ENCODE results near the gene ADGRA1.
"Not testable (repeated sequence)": the region's sequence is repeated elsewhere in the genome, so short reads cannot be mapped to it uniquely, and the experiment has no call there.

ADGRA1 gene

DNA sequence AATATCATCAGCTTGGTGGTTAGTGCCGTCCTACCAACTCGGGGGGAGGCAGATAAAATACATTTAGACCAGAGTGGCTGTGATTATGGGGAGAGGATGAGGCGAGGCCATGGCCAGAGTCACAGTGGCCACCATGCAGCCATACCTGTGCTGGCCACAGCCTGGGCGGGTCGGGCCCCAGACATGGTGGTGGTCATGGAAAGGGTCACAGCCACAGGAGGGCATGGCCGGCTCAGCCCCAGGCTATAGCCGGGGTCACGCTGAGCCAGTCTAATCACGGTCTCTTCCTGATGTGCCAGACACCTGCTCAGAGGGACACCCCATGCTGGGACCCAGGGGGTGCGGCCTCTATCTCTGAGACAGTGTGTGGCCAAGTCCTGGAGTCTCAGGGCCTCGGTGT is 10.2 kb downstream of the ADGRA1 start:
- DNase-seq = no peak

GRCh38 chr10:133098426-133099124 is 10.9 kb downstream of the ADGRA1 start:
- no peak for DNase-seq

DNA sequence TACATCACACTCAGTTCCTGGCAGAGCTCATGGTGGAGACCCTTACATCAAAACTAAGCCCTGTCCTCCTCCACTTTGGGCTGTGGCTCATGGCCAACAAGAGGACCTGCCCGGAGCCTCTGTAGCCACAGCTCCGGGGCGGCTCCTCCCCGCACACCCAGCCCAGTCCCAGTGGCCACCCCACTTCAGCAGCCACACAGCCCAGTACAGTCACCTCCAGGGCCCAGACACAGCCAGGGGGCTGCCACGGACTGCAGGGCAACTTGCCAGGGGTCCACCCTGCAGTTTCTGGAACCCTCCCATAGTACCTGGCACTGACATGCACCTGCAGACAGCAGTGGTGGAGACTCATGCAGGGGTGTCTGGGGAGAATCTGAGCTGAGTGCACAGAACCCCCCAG is 11.8 kb downstream of the ADGRA1 start:
- DNase-seq = no peak

DNA sequence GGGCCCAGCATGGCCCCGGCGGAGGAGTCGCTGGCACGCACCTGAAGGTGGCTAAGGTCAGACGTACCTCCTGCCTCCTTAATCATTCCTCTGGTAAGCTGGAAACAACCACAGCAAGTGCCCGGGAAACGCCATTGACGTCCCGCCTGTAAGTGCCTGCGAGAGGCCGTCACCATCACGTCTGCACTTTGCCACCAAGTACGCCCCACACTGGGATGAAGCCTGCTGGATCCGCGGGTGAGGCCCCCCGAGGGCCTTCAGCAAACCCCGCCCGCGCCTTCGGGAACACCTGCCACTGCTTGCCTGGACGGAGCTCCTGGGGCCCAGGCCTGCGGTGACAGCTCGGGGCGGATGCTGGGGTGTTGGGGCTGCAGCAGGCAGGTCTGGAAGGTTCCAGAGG is 12.5 kb downstream of the ADGRA1 start:
- no peak for DNase-seq

- no peak for DNase-seq
Observed at GRCh38 chr10:133100706-133101415, 13.1 kb downstream of the ADGRA1 start.

GRCh38 chr10:133101416-133101810 is 13.7 kb downstream of the ADGRA1 start:
- DNase-seq = no peak

- DNase-seq = no peak
Observed at GRCh38 chr10:133102415-133103095, 14.8 kb downstream of the ADGRA1 start.

GRCh38 chr10:133103311-133103910 is 15.7 kb downstream of the ADGRA1 start:
- DNase-seq = no peak

DNA sequence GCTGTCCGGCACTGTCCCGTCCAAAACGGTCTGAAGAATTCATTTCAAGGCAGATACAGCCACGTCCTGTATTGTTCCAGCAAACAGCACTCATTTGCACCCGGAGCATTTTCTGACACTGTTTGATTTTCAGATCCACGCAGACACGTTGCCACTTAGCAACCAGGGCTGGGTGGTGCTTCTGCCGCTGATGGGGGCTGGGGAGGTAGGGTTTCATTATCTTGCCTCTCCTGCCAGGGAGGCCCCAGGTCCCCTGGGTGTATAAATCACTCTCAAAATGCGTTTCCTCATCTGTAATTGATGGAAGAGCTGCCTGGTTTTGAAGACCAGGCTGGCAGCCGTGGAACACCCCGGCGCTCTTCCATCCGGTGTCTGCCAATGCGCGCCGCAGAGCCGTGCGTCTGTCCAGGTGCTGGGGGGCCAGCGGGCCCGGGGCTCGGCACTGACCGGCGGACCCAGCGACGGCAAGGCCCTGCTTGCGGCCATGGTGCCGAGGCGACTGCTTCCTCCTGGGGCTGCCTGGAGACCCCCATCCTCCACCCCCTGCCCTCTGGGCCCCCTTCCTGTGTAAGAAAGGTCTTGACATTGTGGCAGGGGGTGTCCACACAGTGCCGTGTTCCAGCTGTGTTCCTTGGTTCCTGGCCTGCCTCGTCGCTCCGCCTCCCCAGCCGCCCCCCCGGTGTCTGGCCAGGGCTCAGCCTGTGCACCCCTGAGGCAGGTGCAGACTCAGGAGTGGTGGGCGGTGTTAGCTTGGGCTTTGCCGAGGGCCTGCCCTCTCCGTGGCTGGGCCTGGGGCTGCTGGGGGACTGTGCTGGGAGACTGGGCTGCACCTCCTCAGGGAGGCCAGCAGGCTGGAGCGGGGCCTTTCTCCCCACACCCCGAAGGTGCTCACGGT is 16.6 kb downstream of the ADGRA1 start:
- no peak for DNase-seq

GRCh38 chr10:133104963-133105640 is 17.4 kb downstream of the ADGRA1 start:
- DNase-seq = no peak

DNA sequence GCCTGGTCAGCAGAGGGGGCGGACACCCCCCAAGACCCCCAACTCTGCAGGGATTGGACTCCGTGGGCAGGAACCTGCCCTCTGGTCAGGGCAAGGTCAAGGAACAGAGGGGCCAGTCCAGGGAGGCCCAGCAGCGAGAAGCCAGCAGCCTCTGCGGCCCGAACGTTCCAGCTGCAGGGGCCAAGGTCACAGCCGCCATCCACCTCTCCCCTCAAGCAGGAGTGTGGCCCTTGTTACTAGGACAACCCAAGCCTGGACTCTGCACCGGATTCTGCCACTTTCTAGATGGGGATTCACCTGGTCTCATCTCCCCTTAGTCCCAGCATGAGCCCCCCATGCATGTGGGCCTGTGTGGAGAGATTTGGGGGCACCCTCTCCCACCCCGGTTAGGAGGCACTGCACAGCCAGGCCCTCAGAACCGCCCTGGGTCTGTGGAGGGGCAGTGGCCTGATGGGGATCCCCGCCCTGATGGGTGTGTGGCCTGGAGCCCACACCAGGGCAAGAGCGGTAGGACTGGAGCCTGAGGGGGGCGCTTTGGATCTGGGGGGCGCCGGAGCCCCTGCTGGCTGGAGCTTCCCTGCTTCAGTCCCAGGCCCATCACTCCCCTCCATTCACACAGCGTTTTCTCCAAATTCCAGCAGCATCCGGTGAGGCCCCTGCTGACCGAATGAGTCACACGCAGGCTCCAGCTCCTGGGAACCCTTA is 18.1 kb downstream of the ADGRA1 start:
- DNase-seq = no peak

DNA sequence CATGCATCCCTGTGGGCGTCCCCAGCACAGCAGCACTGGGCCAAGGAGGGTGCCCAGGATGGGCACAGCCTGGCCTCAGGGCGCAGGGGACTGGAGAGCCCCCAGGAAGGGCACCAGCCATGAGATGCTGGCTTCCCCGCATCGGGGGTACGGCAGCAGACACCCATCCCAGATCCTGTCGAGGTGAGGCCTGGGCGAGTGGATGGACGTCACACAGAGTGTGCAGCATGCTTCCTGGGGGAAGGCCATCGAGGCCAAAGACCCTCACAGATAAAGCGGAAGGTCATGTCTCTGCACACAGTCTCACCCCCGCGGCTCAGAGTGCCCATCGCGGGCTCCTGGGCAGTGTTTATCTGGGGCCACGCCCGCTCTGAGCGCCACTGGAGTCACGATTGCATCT is 18.8 kb downstream of the ADGRA1 start:
- no peak for DNase-seq

DNA sequence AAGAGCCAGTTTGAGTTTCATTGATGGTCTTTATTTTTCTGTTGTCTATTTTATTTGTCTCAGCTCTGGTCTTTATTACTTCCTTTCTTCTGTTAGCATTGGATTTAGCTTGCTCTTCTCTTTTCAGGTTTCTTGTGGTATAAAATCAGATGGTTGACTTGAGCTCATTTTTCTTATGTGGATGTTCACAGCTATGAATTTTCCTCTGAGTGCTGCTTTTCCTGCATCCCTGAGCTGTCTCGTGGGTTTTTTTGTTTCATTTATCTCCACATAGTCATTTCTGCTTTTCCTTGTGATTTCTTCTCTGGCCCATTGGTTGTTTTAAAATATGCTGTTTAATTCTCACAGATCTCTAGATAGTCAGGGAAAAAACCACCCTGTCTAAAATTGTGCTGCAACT is 19.7 kb downstream of the ADGRA1 start:
- DNase-seq = no peak

GRCh38 chr10:133109711-133110110 is 22.0 kb downstream of the ADGRA1 start:
- no peak for DNase-seq

DNA sequence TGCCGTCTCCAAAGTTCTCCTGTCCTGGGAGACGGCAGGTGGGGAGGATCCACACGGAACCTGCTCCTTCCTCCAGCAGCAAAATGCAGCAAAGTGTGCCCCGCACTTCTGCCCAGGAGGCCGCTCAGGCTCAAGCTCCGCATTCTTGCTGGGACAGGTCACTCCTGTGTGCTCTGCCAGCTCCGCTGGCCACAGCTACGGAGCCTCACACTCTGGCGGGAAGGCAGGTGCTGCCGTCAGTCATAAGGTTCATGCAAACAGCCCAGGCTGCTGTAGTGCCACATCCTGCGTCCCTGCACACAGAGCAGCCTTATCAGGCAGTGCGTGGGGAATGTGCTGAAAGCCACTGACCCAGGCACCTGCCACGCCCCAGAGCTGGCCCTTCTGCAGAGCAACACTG is 22.4 kb downstream of the ADGRA1 start:
- no peak for DNase-seq

DNA sequence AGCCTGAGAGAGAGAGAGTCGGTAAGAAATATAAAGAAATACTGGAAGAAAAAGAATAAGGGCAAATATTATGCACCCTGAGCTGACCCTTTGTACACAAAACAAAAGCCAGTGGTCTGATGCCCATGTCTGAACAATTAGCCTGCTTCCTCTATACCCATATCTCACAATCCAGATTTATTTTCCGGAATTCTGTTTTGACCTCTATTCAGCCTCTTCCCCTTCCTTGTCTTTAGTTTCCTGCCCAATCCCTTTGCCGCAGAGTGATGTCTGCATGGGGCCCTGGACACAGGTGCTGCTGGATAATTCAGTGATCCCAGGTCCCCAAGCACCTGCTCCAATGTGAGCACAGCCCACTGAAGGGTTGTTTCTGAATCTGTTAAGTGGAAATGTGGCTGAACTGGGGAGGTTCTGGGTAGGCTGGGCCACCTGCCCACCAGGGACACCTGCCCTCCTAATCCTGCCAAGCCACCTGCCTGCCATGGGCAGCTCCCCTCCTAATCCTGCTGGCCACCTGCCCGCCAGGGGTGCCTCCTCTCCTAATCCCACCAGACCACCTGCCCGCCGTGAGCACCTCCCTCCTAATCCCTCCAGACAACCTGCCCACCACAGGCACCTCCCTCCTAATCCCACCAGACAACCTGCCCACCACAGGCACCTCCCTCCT is 23.0 kb downstream of the ADGRA1 start:
- DNase-seq = no peak

DNA sequence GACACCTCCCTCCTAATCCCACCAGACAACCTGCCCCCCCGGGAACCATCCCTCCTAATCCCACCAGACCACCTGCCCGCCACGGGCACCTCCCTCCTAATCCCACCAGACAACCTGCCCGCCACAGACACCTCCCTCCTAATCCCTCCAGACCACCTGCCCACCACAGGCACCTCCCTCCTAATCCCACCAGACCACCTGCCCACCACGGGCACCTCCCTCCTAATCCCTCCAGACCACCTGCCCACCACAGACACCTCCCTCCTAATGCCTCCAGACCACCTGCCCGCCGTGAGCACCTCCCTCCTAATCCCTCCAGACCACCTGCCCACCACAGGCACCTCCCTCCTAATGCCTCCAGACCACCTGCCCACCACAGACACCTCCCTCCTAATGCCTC is 23.9 kb downstream of the ADGRA1 start:
- not testable (repeated sequence) for DNase-seq

GRCh38 chr10:133113146-133113830 is 25.6 kb downstream of the ADGRA1 start:
- DNase-seq = no peak

GRCh38 chr10:133113847-133114246 is 26.1 kb downstream of the ADGRA1 start:
- DNase-seq = no peak

DNA sequence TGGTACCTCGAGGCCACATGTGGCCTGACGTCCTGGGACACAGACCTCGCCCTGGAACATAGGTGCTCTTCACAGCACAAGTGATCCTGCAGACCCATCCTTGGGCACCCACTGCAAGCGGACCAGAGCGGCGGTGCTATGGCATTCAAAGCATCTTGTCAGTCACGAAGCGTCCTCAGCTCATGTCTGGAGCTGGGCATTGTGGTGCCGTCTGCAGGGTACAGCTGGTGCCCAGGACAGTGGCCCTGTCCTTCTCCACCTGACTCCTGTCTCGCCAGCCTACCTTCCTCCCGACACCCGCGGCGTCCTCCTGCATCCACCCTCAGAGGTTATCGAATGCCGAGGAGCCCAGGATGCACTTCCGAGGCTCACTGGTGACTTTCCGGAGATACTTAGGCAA is 26.5 kb downstream of the ADGRA1 start:
- no peak for DNase-seq

Measured in suppressor macrophage treated with lipopolysaccharide for 4 hours (primary cell).